ENCODE measurements around the gene SSTR5.

- TF ChIP-seq CTCF (IDR thresholded peaks at IDR 0.05; ENCODE audit: low read length) (no peak), EZH2phosphoT487 (IDR thresholded peaks at IDR 0.05; ENCODE audit: low read length) (no peak), EZH2 (optimal IDR thresholded peaks at IDR 0.05; ENCODE audit: low read depth, low read length) (no peak)
These were observed 19.5 kb downstream of the SSTR5 start for GRCh38 chr16:1091992-1092552.
